GM10248 (cell line): Measurements from ENCODE around the gene ILDR2.

ENCODE experiments used
- CTCF ChIA-PET: fragments of 300-600 bp; sonication (Branson Sonifier 250); formaldehyde crosslinking; extraction: SDS; loops from one replicate; lab custom pipeline; 2021; ENCODE audit warnings: antibody characterized with exemption; lab: Yijun Ruan, JAX
- POLR2A ChIA-PET: fragments of 350-650 bp; sonication (Branson Sonifier 250); formaldehyde crosslinking; extraction: SDS; loops from one replicate; lab custom pipeline; 2020; ENCODE audit warnings: antibody characterized with exemption; lab: Yijun Ruan, JAX
- DNase-seq: peaks from one replicate; pipeline ENCODE4 v3.0.0; 2012; ENCODE audit errors: extremely low spot score
- CTCF ChIP-seq: IDR thresholded peaks from 2 replicates; pipeline ENCODE4 v1.5.1; 2012; ENCODE audit warnings: mild to moderate bottlenecking, low read depth; ENCODE audit errors: extremely low read depth, missing control alignments, control extremely low read depth

Gene ILDR2

GRCh38 chr1:166905900-166906299 is 69.4 kb downstream of the ILDR2 start:
- CTCF ChIA-PET = interaction anchor here (1.1 to 17.7 kb wide), 7 partner anchors 9 to 152 kb away, joined by 3 to 659 read pairs (median 4); no protein-coding TSS in a partner anchor
- no peak for TF ChIP-seq CTCF
- no peak for DNase-seq
- POLR2A ChIA-PET = no interaction called here

DNA sequence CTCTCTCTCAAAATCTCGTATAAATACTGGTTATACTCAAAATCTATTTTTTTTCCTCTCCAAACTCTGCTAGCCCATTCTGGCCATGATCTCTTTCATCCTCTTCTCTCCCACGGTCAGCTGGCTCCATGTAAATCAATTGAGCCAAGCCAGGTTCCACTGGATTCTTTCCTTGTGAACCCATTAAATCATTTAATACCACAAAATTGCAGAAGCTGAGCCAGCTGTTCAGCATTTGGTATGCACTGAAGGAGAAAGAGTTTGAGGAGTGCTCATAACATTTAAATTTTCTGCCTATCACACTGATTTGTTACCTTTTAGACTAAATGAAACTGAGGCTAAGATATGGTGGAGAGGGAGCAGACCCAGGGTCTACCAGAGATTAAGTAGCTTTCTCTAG is 70.2 kb downstream of the ILDR2 start:
- POLR2A ChIA-PET = no interaction called here
- no peak for TF ChIP-seq CTCF
- DNase-seq = no peak
- CTCF ChIA-PET = interaction anchor here (1.2 to 17.7 kb wide), 6 partner anchors 10 to 153 kb away, joined by 3 to 659 read pairs (median 5); no protein-coding TSS in a partner anchor

DNA sequence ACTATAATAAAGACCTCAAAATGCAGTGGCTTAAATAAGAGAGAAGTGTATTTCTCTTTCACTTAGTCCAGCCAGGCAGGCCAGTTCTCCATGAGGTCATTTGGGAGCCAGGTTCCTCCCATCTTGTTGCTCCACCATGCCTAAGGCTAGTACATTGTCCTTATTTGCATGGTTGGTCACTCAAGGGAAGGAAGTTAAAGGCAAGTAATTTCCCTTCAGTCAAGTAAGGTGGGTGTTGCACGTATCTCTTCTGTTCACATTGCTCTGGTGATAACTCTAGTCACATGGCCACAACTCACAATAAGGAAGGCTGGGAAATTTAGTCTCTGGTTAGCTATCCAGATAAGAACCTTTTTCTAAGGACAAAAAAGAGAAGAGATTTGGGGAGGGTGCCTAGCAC is 72.1 kb downstream of the ILDR2 start:
- no peak for DNase-seq
- POLR2A ChIA-PET = no interaction called here
- TF ChIP-seq CTCF = no peak
- CTCF ChIA-PET = interaction anchor here (17.7 kb wide), 1 partner anchor 155 kb away, joined by 659 read pairs; no protein-coding TSS in a partner anchor

DNA sequence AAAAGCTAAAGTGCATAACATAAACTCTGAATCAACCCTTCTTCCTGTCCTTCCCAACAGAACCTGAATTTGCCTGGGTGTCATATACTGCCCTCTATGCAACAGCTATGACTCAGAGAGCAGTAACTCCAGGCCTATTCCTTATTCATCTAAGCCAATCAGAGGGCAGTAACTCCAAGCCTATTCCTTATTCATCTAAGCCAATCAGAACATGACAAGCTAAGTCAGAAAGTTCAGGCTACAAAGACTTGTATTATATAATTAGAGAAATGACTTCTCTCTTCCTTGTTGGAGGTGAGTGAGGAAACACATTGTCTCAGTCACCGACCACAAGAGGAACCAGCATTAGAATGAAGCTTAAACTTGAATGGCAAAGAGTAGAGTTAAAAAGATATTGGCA is 73.1 kb downstream of the ILDR2 start:
- ChIA-PET POLR2A (no interaction called here), CTCF (interaction anchor here (1.3 to 5.8 kb wide), 3 partner anchors 7 to 157 kb away, joined by 4 to 39 read pairs (median 23); no protein-coding TSS in a partner anchor)
- no peak for TF ChIP-seq CTCF
- no peak for DNase-seq

DNA sequence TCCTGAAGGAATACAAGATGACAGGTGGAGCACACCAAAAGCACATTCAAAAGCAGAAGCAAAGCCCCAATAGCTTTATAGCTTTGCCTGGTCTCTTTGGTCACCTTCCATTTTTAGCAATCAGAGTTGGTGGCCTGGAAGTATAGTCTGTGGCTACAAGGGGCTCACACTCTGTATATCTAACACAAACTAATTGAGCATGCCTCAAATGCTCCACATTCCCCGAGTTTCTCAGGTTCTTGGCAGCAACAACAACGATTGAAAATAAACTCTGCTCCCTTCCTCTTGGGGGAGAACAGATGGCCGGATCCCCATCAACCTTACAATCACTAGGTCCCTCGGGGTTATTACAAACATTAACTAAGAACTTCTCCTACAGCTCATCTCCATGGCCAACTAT is 74.4 kb downstream of the ILDR2 start:
- ChIA-PET CTCF (interaction anchor here (1.0 to 5.8 kb wide), 5 partner anchors 9 to 166 kb away, joined by 3 to 39 read pairs (median 5); partner anchors contain the start of gene TADA1), POLR2A (no interaction called here)
- no peak for DNase-seq
- TF ChIP-seq CTCF = no peak

DNA sequence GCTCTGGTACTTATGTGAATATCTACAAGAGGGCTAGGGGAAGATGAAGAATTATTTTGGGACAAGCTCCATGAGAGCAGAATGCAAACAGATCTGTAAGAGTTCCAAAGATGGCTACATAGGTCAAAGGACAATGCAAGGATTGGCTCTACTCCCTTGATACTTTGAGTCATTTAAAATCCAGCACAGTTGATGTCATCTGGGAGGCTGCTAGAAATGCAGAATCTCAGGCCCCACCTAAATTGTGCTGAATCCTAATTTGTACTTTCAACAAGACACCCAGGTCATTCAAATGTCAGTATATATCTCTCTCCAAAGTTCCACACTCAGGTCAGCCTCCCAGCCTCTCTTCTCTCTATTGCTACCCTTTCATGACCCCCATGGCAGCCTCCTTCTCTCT is 75.6 kb downstream of the ILDR2 start:
- no peak for TF ChIP-seq CTCF
- CTCF ChIA-PET = interaction anchor here (1.0 to 5.8 kb wide), 4 partner anchors 10 to 167 kb away, joined by 4 to 39 read pairs (median 14); no protein-coding TSS in a partner anchor
- DNase-seq = no peak
- POLR2A ChIA-PET = no interaction called here

DNA sequence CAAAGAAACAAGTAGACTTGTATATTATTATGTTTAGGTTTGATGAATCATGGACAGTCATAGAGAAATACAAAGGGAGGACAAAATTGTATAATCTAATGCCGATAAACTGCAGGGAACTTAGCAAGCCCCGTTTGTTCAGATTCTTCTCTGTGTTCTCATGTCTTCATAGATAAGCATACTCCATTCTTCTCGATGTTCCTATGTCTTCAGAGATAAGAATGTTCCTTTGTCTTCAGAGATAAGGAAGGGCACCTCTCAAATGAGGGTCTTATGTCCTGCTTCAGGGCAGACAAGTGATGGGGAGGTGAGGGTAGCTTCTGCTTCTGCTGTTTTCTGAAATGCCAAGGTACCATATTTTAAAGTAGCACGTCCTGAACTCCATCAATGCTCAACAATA is 79.6 kb downstream of the ILDR2 start:
- ChIA-PET POLR2A (no interaction called here), CTCF (interaction anchor here (1.3 to 2.1 kb wide), 3 partner anchors 14 to 163 kb away, joined by 3 to 12 read pairs (median 3); no protein-coding TSS in a partner anchor)

More for the DNA sequence above, 79.6 kb downstream of the ILDR2 start:
- no peak for DNase-seq
- no peak for TF ChIP-seq CTCF
